Hepatocyte (in vitro differentiated cells): ENCODE data around the gene PNMA8C. TPM values are rescaled to one million over a fixed set of nuclear protein-coding genes. Genes with fewer than 3 reads are reported as not detected.
"Not testable (repeated sequence)": the region's sequence is repeated elsewhere in the genome, so short reads cannot be mapped to it uniquely, and the experiment has no call there.

ENCODE experiments used
- DNase-seq: peaks from one replicate; pipeline ENCODE4 v3.0.0-alpha.2; 2016; ENCODE audit warnings: low spot score
- H2AFZ ChIP-seq: fragments of 200-600 bp; sonication (generic); 2 replicates; pipeline ENCODE4 v1.6.0; 2016; ENCODE audit warnings: antibody characterized with exemption, mild to moderate bottlenecking
- H3K27ac ChIP-seq: fragments of 200-600 bp; sonication (generic); 2 replicates; pipeline ENCODE4 v1.5.1; 2016; ENCODE audit warnings: mild to moderate bottlenecking
- H3K27me3 ChIP-seq: fragments of 200-600 bp; sonication (generic); 2 replicates; pipeline ENCODE4 v1.6.1; 2016
- H3K36me3 ChIP-seq: fragments of 200-600 bp; sonication (generic); replicated peaks from 2 replicates; pipeline ENCODE4 v1.5.1; 2016; ENCODE audit warnings: low read depth; ENCODE audit not compliant: insufficient read depth
- H3K4me1 ChIP-seq: fragments of 200-600 bp; sonication (generic); 2 replicates; pipeline ENCODE4 v1.5.1; 2016; ENCODE audit warnings: mild to moderate bottlenecking, moderate library complexity; ENCODE audit not compliant: insufficient read depth
- H3K4me2 ChIP-seq: fragments of 200-600 bp; sonication (generic); 2 replicates; pipeline ENCODE4 v1.6.0; 2016
- H3K4me3 ChIP-seq: fragments of 200-600 bp; sonication (generic); 2 replicates; pipeline ENCODE4 v1.5.1; 2016; ENCODE audit warnings: mild to moderate bottlenecking
- H3K79me2 ChIP-seq: fragments of 200-600 bp; sonication (generic); 2 replicates; pipeline ENCODE4 v1.6.0; 2017; ENCODE audit warnings: mild to moderate bottlenecking
- H3K9me2 ChIP-seq: fragments of 200-600 bp; sonication (generic); replicated peaks from 2 replicates; pipeline ENCODE4 v1.6.0; 2017; ENCODE audit warnings: mild to moderate bottlenecking; ENCODE audit not compliant: insufficient read depth
- H3K9me3 ChIP-seq: fragments of 200-600 bp; sonication (generic); 2 replicates; pipeline ENCODE4 v1.5.1; 2016; ENCODE audit warnings: low read depth, mild to moderate bottlenecking
- H4K20me1 ChIP-seq: fragments of 200-600 bp; sonication (generic); 2 replicates; pipeline ENCODE4 v1.6.0; 2016; ENCODE audit warnings: mild to moderate bottlenecking; ENCODE audit not compliant: insufficient read depth, poor library complexity, severe bottlenecking
- CTCF ChIP-seq: fragments of 200-600 bp; sonication (generic); IDR thresholded peaks from 2 replicates; pipeline ENCODE4 v1.5.1; 2016; ENCODE audit warnings: antibody characterized with exemption, mild to moderate bottlenecking; ENCODE audit not compliant: poor library complexity
- EZH2 ChIP-seq: fragments of 200-600 bp; sonication (generic); IDR thresholded peaks from 2 replicates; pipeline ENCODE4 v1.6.1; 2016; ENCODE audit warnings: antibody characterized with exemption, mild to moderate bottlenecking, borderline replicate concordance
- EZH2phosphoT487 ChIP-seq: fragments of 200-600 bp; sonication (generic); IDR thresholded peaks from one replicate; pipeline ENCODE4 v1.6.1; 2018; ENCODE audit warnings: antibody characterized with exemption, mild to moderate bottlenecking, low read depth, moderate library complexity; ENCODE audit not compliant: unreplicated experiment, severe bottlenecking
- WGBS: methylation state at CpG from one replicate; pipeline ENCODE4 v1.1.6; 2016; ENCODE audit warnings: low lambda C conversion rate; ENCODE audit errors: missing lambda C conversion rate; 5-methylcytosine and 5-hydroxymethylcytosine counted together
- polyA plus RNA-seq: library from polyadenylated mRNA; unstranded; fragments of >200 nt; fragmentation: Nextera tagmentation; extraction: Ambion mirVana; gene quantifications from 2 replicates; pipeline ENCODE4 v1.2.1, GENCODE V29; 2016
- total RNA-seq: library from RNA; depleted of rRNA; stranded (reverse); fragments of >200 nt; gene quantifications from 2 replicates; pipeline ENCODE4 v1.2.3, GENCODE V29; 2014

PNMA8C gene
- total and polyA plus RNA-seq, 2 experiments from 2014 or later: 0.27 TPM; not detected in 1

GRCh38 chr19:46435009-46435408 is 6.3 kb upstream of the PNMA8C start:
- no peaks in the 10 kb centered on the region for H3K4me1 ChIP-seq
- H3K4me3 ChIP-seq: no peak overlapping the region
- H3K36me3 ChIP-seq: no peaks in the 10 kb centered on the region
- WGBS: 63% methylated on average over 6 of the region's 6 CpGs
- DNase-seq: no peak
- no peak overlapping the region for H3K27ac ChIP-seq
- TF ChIP-seq CTCF: no peak
- no peak for TF ChIP-seq EZH2phosphoT487
- no peak for TF ChIP-seq EZH2
- H2AFZ ChIP-seq: no peak overlapping the region
- no peaks in the 10 kb centered on the region for H3K27me3 ChIP-seq
- H3K79me2 ChIP-seq: no peaks in the 10 kb centered on the region
- no peaks in the 10 kb centered on the region for H4K20me1 ChIP-seq
- H3K9me2 ChIP-seq: no peaks in the 10 kb centered on the region
- H3K4me2 ChIP-seq: no peak overlapping the region
- no peaks in the 10 kb centered on the region for H3K9me3 ChIP-seq

- H3K4me2 ChIP-seq, H3K79me2 ChIP-seq, H4K20me1 ChIP-seq, DNase-seq, H3K27ac ChIP-seq, H3K4me1 ChIP-seq, H3K36me3 ChIP-seq, H3K27me3 ChIP-seq, H3K4me3 ChIP-seq, H3K9me3 ChIP-seq, H3K9me2 ChIP-seq, H2AFZ ChIP-seq: not testable (repeated sequence)
- 81% methylated on average over 7 of the region's 7 CpGs for WGBS
Observed at GRCh38 chr19:46433470-46433869, 4.7 kb upstream of the PNMA8C start.

GRCh38 chr19:46431824-46432223 is 3.1 kb upstream of the PNMA8C start:
- DNase-seq: no peak
- no peak overlapping the region for H3K4me3 ChIP-seq
- no peak overlapping the region for H3K4me2 ChIP-seq
- WGBS: 44% methylated on average over 10 of the region's 10 CpGs
- H4K20me1 ChIP-seq: no peaks in the 10 kb centered on the region
- H3K9me3 ChIP-seq: no peaks in the 10 kb centered on the region
- peaks cover 22% of the 10 kb centered on the region for H3K27me3 ChIP-seq
- H2AFZ ChIP-seq: no peak overlapping the region
- no peak overlapping the region for H3K27ac ChIP-seq
- H3K4me1 ChIP-seq: no peaks in the 10 kb centered on the region
- no peaks in the 10 kb centered on the region for H3K9me2 ChIP-seq
- TF ChIP-seq EZH2 (no peak), CTCF (no peak), EZH2phosphoT487 (no peak)
- no peaks in the 10 kb centered on the region for H3K79me2 ChIP-seq
- no peaks in the 10 kb centered on the region for H3K36me3 ChIP-seq

GRCh38 chr19:46429999-46430398 is 1.3 kb upstream of the PNMA8C start:
- no peaks in the 10 kb centered on the region for H4K20me1 ChIP-seq
- no peak for DNase-seq
- H3K4me1 ChIP-seq: peaks cover 4% of the 10 kb centered on the region
- TF ChIP-seq EZH2phosphoT487: no peak
- TF ChIP-seq EZH2: no peak
- TF ChIP-seq CTCF: no peak
- H3K79me2 ChIP-seq: no peaks in the 10 kb centered on the region
- peaks cover 22% of the 10 kb centered on the region for H3K27me3 ChIP-seq
- no peak overlapping the region for H3K27ac ChIP-seq
- 72% methylated on average over 4 of the region's 4 CpGs for WGBS
- H2AFZ ChIP-seq: no peak overlapping the region
- H3K36me3 ChIP-seq: no peaks in the 10 kb centered on the region
- H3K9me3 ChIP-seq: no peaks in the 10 kb centered on the region
- no peak overlapping the region for H3K4me3 ChIP-seq
- H3K4me2 ChIP-seq: no peak overlapping the region
- no peaks in the 10 kb centered on the region for H3K9me2 ChIP-seq
